AG08396 (cell line): Measurements from ENCODE around the gene MAML2.
A peak's percentile ranks its signal among the peaks of the same experiment; 100 is the strongest.

Experiments used
- DNase-seq: peaks from one replicate; pipeline ENCODE4 v3.0.0; 2012; ENCODE audit warnings: low spot score, mixed read lengths

The MAML2 gene

DNA sequence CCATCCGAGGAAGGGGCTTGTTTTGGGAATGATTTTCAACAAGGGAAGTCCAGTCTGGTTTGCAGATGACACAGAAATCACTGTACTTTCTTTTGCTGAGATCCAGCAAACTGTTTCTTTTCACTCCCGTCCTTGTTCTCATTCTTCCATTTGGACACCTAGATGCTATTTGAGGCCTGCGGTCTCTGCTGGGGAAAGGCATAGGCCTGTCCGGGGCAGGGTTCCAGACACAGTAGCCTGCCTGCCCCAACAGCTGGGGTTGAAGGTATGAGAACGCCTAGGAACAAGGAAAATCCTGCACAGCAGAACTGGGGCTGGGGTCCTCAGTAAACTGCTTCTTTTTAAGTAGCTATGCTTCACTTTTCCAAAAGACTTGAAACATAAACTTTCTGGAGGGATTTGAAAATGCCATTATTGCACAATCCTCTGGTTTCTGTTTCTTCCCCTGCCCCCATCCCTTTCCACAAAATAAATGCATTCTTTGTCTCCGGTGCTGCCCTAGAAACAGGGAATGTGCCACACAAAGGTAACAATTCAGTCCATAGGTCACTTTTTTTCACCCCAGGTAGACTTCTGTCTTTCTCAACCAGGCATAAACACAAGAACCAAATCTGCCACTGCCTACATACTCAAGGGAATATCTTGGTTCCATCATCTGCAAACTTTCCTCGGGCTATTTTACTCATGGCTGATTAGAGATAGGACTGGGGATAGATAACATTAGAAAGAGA lies 244.3 kb downstream of the MAML2 start:
- no peak for DNase-seq

DNA sequence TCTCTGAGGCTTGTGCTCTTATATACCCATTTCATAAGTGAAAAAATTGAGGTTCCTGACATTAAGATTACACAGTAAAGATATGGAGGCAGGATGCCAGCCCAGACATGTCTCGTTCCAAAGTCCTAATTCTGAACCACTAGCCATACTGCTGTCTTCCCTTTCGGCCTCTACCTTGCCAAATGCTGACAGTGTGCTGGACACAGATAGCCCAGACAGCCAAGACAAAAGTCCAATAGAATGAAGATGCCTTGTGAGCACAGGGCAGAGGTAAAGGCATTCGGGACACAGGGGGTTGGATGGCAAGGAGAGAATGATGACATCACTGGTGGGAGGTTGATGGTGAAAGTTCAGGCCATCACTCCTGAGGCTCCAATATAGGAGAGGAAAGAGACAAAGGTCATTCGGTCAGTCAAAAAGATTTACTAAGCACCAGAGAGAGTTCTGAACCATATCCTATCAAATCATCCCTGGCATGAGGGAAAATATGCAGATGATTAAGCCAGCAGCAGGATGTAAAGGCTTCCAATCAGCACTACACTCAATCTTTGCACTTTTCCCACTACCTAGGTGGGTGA lies 245.1 kb downstream of the MAML2 start:
- DNase-seq: no peak

DNA sequence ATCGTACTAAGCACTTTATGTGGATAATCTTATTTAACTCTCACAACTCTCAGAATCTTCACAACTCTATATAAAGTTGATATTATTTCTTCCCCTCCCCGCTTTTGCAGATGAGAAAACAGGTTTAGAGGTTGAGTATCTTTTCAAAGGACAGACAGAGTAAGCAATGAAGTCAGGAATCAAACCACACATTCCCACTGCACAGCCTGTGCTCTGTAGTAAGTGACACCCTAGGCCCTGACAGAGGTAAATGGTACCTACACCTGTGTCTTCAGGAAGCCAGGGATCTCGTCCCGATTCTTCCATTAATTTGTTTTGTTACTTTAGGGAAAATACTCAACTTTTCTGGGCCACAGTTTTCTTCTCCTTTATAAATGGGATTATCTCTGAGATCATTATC lies 246.6 kb downstream of the MAML2 start:
- DNase-seq: no peak

DNA sequence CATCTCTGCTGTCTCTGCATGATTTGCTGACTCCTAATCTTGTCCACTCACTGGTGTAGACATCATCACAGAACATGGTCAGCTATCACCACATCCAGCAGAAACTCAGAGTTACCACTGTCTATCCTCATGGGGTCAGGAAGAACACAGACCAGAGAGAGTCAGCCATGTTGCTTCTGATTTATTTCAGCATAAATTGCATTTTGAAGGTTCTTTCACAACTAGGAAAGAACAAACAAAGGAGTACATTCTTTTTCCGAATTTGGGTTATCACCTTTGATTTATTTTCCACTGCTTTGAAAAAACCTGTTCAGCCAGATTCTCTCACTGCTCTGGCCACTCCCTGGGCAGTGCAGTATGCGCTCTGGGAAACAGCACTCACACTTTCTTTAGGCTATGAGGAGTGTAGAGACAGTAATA lies 247.1 kb downstream of the MAML2 start:
- DNase-seq: no peak

DNA sequence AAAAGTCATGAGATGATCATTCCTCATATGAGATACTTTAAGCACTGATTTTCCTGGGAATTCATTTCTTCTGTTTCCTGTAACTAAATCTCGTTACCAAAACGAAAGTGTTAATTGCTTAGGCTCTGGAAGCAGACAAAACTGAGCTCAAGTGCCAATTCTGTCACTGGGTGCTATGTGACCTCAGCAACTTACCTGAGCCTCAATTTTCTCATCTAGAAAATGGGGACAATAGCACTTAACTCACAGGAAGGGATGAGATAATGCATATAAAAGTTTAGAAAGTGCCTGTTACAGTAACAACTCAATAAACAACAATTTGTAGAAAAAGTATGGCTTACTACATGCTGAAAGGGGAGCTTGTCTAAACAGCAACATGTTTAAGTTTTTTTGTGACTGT lies 248.8 kb downstream of the MAML2 start:
- no peak for DNase-seq

DNA sequence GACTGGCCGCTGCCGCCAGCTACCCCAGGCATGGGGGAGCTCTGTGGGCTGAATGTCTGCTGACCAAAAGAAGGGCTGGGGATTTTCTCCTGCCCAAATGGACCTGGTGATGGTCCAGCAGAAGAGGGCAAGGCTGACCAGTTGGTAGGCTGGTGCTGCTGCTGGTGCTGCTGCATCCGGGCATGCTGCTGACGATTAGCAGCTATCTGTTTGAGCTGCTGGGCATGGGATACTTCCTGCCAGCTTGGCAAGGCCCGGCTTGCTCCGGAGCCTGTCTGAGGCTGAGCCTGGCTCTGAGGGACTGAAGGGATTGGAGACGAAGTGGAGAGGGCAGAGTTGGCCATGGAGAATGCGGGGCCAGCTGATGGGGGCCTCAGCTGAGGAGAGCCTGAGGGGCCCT lies 250.5 kb downstream of the MAML2 start:
- no peak for DNase-seq

DNA sequence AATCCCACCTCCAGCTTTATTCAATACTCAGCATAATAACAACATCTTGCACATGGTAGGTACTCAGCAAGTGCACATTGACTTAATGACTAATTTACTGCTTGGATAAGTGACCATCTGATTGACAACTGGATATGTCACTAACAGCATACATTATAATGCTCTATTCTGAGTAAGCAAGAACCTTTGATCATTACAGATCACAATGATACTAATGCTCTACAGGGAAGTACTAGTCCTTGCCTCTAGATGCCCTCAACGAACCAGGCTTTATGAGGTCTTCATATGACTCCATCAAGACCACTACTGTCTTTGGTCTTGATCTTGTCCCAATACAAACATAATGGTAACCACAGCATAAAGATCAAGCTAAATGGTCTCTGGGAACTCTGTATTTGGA lies 251.5 kb downstream of the MAML2 start:
- no peak for DNase-seq

DNA sequence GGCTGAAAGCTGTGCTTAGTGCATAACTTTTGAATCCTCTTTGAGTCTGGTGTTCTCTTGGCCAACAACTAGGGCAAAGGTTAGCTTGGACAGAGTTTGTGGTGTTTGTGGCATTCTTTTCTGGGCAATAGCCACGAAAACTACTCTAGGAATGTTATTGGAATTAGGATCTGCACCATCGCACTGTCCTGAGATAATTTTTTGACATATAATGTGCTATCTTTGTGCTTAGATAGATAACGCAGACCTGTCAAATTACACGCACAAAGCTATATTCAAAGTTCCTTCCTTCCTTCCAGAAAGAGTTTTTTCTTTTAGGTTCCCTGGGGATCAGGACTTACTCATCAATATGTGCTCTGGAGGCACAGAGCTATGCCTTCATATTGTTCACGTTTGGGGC lies 252.3 kb downstream of the MAML2 start:
- peak; percentile 59 for DNase-seq

DNA sequence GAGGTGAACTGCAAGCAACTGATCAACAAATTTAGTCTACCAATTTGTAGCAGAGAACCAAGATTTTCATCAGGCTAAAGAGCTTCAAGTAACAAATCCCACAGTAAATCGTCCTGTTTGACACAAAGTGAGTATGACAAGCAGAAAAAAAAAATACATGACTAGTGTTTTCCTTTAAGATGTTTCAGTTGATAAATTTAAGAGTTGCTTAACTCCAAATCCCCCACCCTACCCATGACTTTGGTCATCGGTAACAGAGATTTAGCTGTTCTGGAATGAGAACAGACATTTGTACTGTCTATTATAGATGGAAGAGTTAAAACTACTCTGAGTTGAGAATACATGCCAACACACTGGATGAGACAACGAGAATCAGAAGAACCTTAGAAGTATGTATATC lies 254.1 kb downstream of the MAML2 start:
- DNase-seq: no peak

DNA sequence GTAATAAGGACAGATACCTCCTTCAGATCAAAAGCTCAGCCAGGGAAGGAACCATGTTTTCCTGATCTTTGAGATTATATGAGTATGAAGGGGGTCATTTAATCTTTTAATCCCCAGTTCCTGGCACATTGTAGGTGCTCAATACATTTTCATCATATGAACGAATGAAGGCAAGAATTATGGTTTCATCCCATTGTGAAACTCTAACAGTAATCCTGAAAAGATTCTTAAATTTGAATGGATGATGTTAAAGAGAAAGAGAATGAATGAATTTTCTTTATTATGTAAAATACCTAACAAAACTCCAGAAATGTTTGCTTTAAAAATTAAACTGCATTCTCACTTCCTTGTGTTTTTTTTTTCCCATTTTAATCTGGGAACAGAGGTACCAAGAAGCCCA lies 256.9 kb downstream of the MAML2 start:
- no peak for DNase-seq

DNA sequence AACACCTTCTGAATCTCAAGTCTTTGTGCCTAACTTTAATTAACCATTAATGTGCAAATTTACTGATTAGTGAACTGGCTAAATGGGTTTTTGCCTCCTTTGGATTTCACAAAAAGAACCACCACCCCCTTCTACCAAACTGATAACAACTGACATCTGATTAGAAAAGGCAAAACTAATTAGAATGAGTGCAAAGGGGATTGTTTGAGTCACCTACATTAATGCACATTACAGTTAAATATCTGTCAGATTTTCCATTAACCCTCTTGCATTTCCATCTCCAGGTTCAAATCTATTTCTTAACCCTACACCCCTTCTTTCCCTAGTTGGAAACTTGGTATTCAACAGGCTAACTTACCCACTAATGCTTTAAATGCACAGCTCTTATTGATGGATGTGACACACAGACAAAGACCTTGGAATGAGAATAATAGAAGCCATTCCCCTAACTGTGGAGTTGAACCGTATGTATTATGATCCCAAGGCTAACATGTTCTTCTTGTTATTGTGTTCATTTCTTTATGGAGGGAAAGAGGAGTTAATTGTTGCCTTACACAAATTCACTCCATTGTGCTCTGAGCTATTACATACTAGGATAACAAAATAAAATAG lies 257.6 kb downstream of the MAML2 start:
- no peak for DNase-seq

DNA sequence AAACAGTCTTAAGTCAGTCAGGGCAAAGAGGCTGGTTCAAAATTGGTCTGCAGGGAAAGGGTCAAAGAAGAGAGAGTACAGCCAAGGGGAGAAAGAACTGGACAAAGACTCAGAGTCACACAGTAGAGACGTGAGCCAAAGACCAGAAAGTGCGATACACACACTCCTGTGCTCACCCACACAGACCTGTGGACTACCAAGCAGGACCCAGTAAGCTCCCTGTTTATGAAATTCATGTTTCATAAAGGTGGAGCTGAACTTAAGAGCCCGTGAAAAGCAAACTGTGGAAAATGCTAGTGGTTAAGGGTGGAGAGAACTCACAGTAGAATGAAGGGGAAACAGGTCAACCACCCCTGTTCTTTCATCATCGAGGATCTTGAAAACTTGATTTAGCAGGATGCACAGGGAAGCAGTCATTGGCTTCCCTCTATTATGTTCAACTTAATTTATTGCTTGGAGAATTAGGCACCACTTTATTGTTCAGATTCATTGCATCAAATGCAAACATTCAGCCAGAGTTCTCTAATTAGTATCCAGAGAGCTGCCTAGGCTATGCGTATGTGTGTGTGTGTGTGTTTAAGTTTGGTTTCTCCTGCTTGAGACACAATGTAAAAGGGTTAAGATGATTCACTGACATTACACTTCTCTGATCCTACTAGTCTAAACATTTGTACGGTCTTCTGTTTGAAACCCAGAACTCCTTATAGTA lies 258.2 kb downstream of the MAML2 start:
- no peak for DNase-seq

DNA sequence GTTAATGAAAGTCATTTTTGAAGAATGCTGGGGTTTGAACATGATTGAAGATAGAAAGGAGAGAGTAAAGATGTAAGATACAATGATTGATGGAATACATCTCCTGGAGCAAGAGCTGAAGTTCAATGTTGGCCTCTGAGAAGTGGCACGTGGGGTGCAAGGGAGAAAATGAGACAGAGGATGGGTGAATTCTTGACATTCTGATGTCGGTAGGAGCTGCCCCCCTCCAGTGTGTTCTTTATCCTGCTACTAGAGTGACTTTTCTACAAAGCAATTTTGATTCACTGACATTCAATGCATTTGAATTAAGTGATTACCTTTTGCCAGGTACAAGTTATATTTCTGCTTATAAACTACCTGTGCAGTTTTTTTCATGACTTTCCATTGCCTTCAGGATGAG lies 260.1 kb downstream of the MAML2 start:
- no peak for DNase-seq

DNA sequence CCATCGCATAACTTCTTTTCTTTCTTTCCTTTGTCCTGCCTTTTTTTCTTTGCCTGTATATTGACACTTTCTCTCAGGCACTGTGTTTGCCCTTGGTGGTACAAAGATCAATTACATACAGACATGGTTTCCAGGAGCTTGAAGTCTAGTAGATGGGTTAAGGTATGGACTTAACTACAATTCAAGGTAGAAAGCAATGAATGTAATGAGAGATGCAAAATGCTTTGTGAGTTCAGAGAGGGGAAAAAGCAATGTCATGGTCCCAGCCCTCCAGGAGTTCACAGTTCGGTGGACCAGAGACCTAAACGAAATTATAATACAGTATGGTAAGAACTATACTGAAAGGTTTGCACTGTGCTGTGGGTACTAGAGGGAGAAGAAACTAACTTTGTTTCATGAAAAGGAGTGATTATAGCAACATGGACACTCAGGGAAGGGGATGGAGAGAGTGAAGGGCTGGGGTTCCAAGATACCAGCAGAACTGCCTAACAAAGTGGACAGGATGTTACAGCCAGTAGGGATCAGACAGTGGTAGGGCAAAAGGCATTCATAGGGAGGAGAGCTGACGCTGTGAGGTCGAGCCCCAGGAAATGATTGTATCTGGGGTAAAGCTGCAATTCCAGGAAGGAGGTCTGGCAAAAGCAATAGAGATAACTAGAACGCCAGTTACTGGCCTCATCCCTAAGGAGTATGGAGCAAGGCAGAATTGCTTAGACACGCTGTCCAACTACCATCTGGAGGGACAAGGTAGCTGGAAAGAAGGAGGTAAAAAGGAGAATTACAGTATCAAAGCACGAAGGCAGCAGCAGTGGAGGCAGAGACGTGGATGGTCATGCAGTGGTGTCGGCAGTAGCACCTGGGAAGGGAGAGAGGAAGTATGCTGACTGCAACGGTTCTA lies 260.7 kb downstream of the MAML2 start:
- no peak for DNase-seq

DNA sequence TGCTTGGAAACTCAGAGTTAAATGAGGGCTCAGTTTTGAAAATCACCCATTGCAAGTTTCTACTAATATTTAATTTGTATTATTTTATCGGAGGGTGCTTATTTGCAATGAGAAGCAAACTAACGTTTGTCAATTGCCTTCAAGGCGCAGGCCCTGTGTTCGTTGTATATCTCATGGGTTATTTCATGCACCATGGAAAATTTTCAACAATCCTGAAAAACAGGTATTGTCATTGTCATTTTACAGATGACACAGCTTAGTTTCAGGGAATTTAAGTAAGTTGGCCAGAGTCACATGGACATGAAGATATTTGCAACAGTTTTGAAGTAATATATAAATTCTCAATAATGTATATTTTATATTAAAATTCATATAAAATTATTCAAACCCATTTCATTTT lies 261.4 kb downstream of the MAML2 start:
- DNase-seq: no peak

DNA sequence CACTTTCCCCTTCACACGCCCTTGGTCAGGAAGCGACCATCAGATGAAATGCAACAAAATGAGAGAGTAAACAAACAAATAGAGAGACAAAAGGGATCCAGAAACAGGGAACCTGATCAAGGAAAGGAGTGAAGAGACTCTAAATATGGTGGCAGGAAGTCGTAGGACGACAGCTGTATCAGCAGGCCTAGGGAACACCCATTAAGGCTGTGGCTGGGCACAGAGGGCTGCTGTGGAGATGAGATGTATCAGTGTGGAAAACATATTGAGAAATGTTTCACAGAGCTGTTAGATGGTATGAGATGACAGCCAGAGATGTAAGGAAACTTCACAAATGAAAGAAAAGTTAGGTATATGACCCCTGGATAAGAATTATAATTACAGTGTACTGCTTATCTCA lies 263.3 kb downstream of the MAML2 start:
- no peak for DNase-seq

DNA sequence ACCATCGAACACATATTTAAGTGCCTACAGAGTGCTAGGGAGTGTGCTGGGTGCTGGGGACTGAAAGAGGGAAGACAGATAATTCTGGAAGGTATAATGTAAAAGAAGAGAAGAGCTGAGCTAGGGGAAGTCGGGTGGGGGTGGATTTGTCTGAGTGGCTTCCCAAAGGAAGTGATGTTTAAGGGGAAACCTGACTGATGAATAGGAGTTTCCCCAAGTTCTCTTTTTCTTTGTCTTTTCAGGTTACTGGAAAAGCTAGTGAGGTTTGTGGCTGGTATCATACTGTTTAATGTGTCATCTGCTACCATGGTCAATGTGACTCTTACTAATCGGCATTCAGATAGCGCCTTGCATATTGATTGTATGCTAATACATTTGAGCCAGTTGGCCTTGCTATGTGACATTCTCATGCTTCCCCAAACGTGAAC lies 267.4 kb downstream of the MAML2 start:
- DNase-seq: no peak

DNA sequence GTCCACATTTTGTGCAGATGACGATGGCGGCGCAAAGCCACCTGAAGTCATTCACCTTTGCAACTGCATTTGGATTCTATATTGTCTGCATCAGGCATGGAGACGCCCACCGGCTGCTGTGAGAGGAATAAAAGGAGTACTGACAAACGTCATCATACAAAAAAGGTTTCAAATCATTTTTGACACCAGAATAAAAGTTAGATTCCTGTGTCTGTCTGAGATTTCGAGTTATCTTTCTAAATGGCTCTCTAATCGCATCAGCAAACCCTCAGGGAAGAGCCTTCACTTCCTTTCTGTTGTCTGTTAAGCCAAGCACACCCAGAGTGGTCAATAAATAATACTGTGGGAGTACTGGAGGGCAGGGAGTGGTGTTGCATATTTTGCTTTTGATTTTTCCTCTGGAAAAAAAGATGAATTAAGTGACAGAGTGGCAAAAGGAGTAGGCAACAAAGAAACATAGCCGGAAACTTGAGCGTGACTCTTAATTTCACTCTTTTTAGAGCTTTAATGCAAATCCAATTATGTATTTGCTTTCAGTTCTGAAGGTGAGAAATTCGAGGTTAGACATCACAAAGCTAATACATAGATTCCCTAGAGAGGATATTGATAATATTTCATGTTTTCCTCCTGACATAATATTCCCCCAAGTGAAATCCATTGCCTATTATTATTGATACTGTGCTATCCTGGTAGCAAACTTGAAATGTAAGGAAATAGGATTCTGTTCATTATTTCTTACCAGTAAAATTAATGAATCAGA lies 268.3 kb downstream of the MAML2 start:
- DNase-seq: no peak

DNA sequence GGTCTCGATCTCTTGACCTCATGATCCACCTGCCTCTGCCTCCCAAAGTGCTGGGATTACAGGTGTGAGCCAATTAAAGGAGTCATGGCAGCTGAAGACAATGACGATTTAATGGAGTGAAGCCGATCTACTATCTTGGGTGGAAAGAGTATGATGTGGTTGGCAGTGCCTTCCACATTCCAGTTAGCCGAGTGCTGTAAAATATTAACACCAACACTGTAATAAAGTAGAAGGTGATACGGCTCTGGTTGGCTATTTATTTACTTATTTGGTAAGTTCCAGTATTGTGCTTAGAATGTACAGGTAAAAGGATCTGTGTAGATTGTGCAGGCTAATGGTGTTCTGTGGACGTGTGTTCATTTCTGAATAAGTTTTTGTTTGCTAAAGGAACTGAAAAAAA lies 269.5 kb downstream of the MAML2 start:
- DNase-seq: no peak

DNA sequence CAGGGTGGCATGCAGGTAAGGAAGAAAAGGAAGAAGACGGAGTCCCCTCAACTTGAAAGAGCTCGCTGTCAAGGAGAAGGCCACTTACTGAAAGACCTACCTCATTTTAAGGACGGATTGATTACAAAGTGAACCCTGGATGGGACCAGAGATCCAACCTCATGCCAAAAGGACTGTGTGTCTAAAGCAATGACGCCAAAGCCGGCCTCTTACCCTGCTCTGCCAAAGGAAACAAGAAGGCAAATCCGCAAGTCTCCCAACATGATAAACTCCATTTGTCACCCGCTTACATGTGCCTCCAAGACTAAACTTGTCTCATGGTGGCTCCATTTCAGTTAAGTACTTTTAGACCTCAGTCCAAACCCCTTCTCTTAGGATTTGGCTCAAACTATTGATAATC lies 270.4 kb downstream of the MAML2 start:
- no peak for DNase-seq

DNA sequence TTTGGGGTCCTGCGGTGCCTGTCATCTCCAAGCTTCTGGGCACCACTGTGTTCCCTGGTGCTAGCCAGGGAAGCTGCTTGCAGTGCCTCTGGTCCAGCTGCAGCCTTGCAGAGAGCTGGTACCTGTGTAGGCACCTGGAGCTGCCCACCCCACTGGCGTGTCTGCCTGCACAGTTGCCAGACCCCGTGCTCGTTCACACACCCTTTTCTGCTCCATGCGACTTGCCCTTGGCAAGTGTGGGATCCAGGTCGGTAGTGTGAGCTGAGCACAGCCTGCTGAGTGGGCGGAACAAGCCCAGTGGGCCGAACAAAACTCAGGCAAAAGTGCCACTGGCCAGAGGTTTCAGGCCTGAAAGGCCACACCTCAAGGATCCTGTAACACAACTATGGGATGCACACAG lies 272.5 kb downstream of the MAML2 start:
- DNase-seq: no peak
